ENCODE measurements around the gene GTPBP3.
"Not testable (repeated sequence)": the region's sequence is repeated elsewhere in the genome, so short reads cannot be mapped to it uniquely, and the experiment has no call there.

The GTPBP3 gene

GRCh38 chr19:17336872-17337674 lies at the start of gene GTPBP3:
Gene GTPBP3 (plus strand): TSS chr19:17337553. CDS start chr19:17337612, 59 bp downstream.
- DNase-seq (ENCODE audit: low spot score) = peak; percentile 94

- DNase-seq (ENCODE audit: low spot score) = peak; percentile 71
Observed at GRCh38 chr19:17289489-17289888, 47.9 kb upstream of the GTPBP3 start.

- DNase-seq (ENCODE audit: low spot score) = peak; percentile 84
Observed at GRCh38 chr19:17292301-17293074, 44.9 kb upstream of the GTPBP3 start.

- no peak for DNase-seq (ENCODE audit: low spot score)
Observed at GRCh38 chr19:17293605-17294004, 43.7 kb upstream of the GTPBP3 start.

- DNase-seq (ENCODE audit: low spot score) = peak; percentile 71
Observed at GRCh38 chr19:17294051-17294891, 43.1 kb upstream of the GTPBP3 start.

GRCh38 chr19:17295551-17295950 lies 41.8 kb upstream of the GTPBP3 start:
- DNase-seq (ENCODE audit: low spot score) = not testable (repeated sequence)

GRCh38 chr19:17296273-17296672 lies 41.1 kb upstream of the GTPBP3 start:
- no peak for DNase-seq (ENCODE audit: low spot score)

- DNase-seq (ENCODE audit: low spot score) = no peak
Observed at GRCh38 chr19:17296976-17297375, 40.4 kb upstream of the GTPBP3 start.

GRCh38 chr19:17300992-17301619 lies 36.2 kb upstream of the GTPBP3 start:
- DNase-seq (ENCODE audit: low spot score) = no peak

- no peak for DNase-seq (ENCODE audit: low spot score)
Observed at GRCh38 chr19:17302391-17303166, 34.8 kb upstream of the GTPBP3 start.

GRCh38 chr19:17303167-17303939 lies 34.0 kb upstream of the GTPBP3 start, which contains the start of gene ABHD8:
Gene ABHD8 (minus strand): TSS chr19:17303425. CDS start chr19:17301616, 1,809 bp downstream.
- peak; percentile 93 for DNase-seq (ENCODE audit: low spot score)

- DNase-seq (ENCODE audit: low spot score) = no peak
Observed at GRCh38 chr19:17303940-17304267, 33.4 kb upstream of the GTPBP3 start.

- DNase-seq (ENCODE audit: low spot score) = no peak
Observed at GRCh38 chr19:17304386-17305215, 32.8 kb upstream of the GTPBP3 start.

GRCh38 chr19:17305216-17305516 lies 32.2 kb upstream of the GTPBP3 start:
- no peak for DNase-seq (ENCODE audit: low spot score)

- DNase-seq (ENCODE audit: low spot score) = peak; percentile 99
Observed at GRCh38 chr19:17305517-17306284, 31.7 kb upstream of the GTPBP3 start, which contains the start of gene MRPL34. Gene MRPL34 (plus strand): TSS chr19:17305872. CDS start chr19:17305893, 21 bp downstream.

- no peak for DNase-seq (ENCODE audit: low spot score)
Observed at GRCh38 chr19:17306285-17306714, 31.1 kb upstream of the GTPBP3 start.

GRCh38 chr19:17307876-17308377 lies 29.4 kb upstream of the GTPBP3 start:
- no peak for DNase-seq (ENCODE audit: low spot score)
